ENCODE results near the gene MRPS23.

DNA sequence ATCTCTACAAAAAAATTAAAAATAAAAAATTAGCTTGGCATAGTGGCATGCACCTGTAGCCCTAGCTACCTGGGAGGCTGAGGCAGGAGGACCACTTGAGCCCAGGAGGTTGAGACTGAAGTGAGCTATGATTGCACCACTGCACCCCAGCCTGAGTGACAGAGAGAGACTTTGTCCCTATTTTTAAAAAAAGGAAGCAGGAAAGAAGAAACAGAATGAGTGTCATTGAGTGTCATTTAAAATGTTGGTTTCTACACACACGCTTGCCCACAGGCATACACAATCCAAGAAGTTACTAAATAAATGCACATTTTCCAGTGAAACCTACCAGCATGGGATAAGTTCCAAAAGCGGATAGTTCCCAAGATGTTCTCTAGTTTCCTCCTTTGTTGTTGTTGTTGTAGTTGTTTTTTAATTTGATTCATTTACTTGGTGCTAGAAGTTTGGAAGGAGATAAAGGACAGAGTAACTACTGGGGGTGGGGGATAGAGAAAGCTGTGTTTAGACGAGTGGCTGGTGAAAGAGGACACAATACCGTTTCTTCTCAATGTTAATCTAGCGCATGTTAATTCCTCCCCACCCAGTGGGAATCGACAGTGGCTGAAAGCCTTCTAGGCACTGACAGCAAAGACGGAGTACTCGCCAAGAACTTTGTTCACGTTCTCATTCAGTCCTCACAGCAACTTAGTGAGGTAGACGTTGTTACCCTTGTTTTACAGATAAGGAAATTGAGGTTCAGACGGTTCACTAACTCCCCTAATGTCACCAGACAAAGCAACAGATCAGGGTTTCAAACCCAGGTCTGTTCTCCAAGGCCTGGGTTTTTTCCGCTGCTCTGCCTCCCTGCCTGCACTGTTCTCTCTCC, 17.3 kb downstream of the MRPS23 start:
- TF ChIP-seq, protein P1, sequence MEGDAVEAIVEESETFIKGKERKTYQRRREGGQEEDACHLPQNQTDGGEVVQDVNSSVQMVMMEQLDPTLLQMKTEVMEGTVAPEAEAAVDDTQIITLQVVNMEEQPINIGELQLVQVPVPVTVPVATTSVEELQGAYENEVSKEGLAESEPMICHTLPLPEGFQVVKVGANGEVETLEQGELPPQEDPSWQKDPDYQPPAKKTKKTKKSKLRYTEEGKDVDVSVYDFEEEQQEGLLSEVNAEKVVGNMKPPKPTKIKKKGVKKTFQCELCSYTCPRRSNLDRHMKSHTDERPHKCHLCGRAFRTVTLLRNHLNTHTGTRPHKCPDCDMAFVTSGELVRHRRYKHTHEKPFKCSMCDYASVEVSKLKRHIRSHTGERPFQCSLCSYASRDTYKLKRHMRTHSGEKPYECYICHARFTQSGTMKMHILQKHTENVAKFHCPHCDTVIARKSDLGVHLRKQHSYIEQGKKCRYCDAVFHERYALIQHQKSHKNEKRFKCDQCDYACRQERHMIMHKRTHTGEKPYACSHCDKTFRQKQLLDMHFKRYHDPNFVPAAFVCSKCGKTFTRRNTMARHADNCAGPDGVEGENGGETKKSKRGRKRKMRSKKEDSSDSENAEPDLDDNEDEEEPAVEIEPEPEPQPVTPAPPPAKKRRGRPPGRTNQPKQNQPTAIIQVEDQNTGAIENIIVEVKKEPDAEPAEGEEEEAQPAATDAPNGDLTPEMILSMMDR (IDR thresholded peaks at IDR 0.05) = no peak
- TF ChIP-seq POLR2A (IDR thresholded peaks at IDR 0.05) = no peak

Data from right lobe of liver (tissue), 4 donors.